ENCODE data around the gene SLC35B3.

GRCh38 chr6:8383584-8383983 lies 51.8 kb downstream of the SLC35B3 start:
- TF ChIP-seq EZH2 (IDR thresholded peaks at IDR 0.05; ENCODE audit: low read length, missing control alignments) = no peak
- TF ChIP-seq, protein P1, sequence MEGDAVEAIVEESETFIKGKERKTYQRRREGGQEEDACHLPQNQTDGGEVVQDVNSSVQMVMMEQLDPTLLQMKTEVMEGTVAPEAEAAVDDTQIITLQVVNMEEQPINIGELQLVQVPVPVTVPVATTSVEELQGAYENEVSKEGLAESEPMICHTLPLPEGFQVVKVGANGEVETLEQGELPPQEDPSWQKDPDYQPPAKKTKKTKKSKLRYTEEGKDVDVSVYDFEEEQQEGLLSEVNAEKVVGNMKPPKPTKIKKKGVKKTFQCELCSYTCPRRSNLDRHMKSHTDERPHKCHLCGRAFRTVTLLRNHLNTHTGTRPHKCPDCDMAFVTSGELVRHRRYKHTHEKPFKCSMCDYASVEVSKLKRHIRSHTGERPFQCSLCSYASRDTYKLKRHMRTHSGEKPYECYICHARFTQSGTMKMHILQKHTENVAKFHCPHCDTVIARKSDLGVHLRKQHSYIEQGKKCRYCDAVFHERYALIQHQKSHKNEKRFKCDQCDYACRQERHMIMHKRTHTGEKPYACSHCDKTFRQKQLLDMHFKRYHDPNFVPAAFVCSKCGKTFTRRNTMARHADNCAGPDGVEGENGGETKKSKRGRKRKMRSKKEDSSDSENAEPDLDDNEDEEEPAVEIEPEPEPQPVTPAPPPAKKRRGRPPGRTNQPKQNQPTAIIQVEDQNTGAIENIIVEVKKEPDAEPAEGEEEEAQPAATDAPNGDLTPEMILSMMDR (conservative IDR thresholded peaks at IDR 0.05 in 1 of 2, IDR thresholded peaks at IDR 0.05 in 1 of 2; ENCODE audit: low read depth in 1 of 2, low read length in 2 of 2) = no peak

All from fibroblast of lung (primary cell).